Measurements from ENCODE around the gene COX15. TPM values are rescaled to one million over a fixed set of nuclear protein-coding genes. Genes with fewer than 3 reads are reported as not detected.

COX15 gene
- total and polyA plus RNA-seq, 2 experiments from 2014 or later: 33.0 to 33.8 TPM

GRCh38 chr10:99700649-99701048 lies 31.3 kb downstream of the COX15 start:
- no peak for DNase-seq (ENCODE audit: low read depth in 1 of 2, low spot score in 1 of 2)
- Histone ChIP-seq H3K36me3 (peaks cover 32% of the 10 kb centered on the region), H3K4me3 (no peak overlapping the region), H3K27me3 (no peaks in the 10 kb centered on the region), H3K4me1 (ENCODE audit: low read depth) (no peaks in the 10 kb centered on the region), H3K27ac (no peak overlapping the region), H3K9me3 (ENCODE audit: low read depth) (no peaks in the 10 kb centered on the region)
- TF ChIP-seq CTCF (IDR thresholded peaks at IDR 0.05; ENCODE audit: low read depth, low read length): no peak

DNA sequence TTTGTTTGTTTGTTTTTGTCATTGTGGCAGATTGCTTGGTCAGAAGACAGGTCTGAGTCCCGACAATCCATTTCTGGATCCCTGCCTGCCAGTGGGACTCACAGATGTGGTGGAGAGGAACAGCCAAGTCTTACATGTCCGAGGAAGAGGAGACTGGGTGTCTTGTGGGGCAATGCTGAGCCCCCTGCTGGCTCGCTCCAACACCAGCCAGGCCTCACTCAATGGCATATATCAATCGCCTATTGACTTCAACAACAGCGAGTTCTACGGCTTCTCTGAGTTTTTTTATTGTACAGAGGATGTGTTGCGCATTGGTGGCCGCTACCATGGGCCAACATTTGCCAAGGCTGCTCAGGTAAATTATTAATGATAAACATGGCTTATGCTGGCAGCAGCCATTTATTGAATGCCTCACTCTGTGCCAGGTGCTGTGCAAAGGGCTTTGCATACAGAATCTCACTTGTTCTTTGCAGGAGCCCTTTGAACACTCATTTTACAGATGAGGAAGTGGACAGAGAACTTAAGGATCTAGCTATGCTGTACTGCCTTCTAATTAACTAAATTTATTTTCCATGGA lies 33.3 kb downstream of the COX15 start:
- H3K4me3 ChIP-seq: no peak overlapping the region

DNA sequence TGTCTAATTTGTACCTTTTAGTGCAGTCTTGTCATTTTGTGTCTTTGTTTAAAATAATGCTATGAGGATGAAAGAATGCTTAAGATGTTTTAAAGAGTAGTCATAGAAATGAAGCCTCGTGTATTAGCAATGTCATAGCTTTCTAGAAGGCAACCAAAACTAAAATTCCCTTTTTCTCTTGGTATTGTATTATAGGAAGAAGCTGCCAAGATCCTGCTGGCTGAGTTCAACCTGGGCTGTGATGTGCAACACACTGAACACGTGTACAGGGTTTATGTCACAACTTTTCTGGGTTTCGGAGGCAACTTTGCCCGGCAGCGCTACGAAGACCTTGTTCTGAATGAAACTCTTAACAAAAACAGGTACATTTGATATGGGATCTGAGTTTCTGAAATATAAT lies 36.2 kb downstream of the COX15 start:
- no peak for DNase-seq (ENCODE audit: low read depth in 1 of 2, low spot score in 1 of 2)
- no peak for TF ChIP-seq CTCF (IDR thresholded peaks at IDR 0.05; ENCODE audit: low read depth, low read length)
- H3K36me3 ChIP-seq: peaks cover 18% of the 10 kb centered on the region
- no peaks in the 10 kb centered on the region for H3K27me3 ChIP-seq
- H3K9me3 ChIP-seq (ENCODE audit: low read depth): no peaks in the 10 kb centered on the region
- no peak overlapping the region for H3K4me3 ChIP-seq
- no peak overlapping the region for H3K27ac ChIP-seq
- H3K4me1 ChIP-seq (ENCODE audit: low read depth): no peaks in the 10 kb centered on the region

More for the DNA sequence above, 33.3 kb downstream of the COX15 start:
- Histone ChIP-seq H3K4me1 (ENCODE audit: low read depth) (no peaks in the 10 kb centered on the region), H3K36me3 (peaks cover 29% of the 10 kb centered on the region), H3K9me3 (ENCODE audit: low read depth) (no peaks in the 10 kb centered on the region), H3K27me3 (no peaks in the 10 kb centered on the region), H3K27ac (no peak overlapping the region)
- DNase-seq (ENCODE audit: low read depth in 1 of 2, low spot score in 1 of 2): no peak
- peak; percentile 18 for TF ChIP-seq CTCF (IDR thresholded peaks at IDR 0.05; ENCODE audit: low read depth, low read length)

DNA sequence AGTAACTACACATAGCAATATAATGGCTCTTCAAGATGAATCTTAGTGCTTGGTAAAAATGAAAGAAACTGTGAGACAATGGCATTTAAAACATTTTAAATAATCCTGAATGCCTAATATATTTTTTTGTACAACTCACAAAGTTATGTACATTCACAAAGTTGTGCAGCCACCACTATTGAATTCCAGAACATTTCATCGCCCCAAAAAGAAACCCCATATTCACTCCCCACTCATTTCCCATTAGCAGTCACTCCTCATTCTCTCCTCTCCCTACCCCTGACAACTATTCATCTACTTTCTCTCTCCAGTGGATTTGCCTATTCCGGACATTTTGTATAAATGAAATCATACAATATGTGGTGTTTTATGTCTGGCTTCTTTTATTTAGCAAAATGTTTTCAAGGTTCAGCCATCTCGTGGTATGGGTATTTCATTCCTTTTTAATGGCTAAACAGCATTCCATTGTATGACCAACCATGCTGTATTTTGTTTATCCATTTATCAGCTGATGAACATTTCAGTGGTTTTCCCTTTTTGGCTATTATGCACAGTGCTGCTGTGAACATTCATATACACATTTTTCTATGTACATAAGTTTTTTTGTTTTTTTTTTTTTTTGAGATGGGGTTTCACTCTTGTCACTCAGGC lies 37.9 kb downstream of the COX15 start:
- H3K36me3 ChIP-seq: peaks cover 16% of the 10 kb centered on the region
- H3K9me3 ChIP-seq (ENCODE audit: low read depth): no peaks in the 10 kb centered on the region
- TF ChIP-seq CTCF (IDR thresholded peaks at IDR 0.05; ENCODE audit: low read depth, low read length): no peak
- no peak overlapping the region for H3K27ac ChIP-seq
- no peak overlapping the region for H3K4me3 ChIP-seq
- H3K27me3 ChIP-seq: no peaks in the 10 kb centered on the region
- no peaks in the 10 kb centered on the region for H3K4me1 ChIP-seq (ENCODE audit: low read depth)
- DNase-seq (ENCODE audit: low read depth in 1 of 2, low spot score in 1 of 2): peak in 1 of 2 donors; percentile 35

DNA sequence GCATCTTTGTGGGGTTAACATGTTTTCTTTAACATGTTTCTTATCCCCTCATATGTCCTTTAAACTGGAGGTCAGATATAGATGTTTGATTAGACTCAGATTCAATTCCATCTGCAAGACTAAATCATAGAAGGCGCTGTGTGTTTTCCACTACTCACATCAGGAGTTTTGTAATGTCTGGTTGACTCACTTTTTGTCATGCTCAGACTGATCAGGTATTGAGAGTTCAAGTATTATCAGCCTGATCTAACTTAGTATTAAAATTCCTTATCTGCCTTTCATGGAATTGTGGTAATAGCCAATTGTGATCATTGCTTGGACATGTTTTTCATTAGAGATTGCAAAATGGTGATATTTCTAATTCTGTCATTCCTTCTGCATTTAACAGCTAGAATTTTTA lies 42.5 kb downstream of the COX15 start:
- TF ChIP-seq CTCF (IDR thresholded peaks at IDR 0.05; ENCODE audit: low read depth, low read length): no peak
- Histone ChIP-seq H3K9me3 (ENCODE audit: low read depth) (no peaks in the 10 kb centered on the region), H3K27ac (no peak overlapping the region), H3K27me3 (no peaks in the 10 kb centered on the region), H3K4me3 (no peak overlapping the region), H3K4me1 (ENCODE audit: low read depth) (no peaks in the 10 kb centered on the region), H3K36me3 (peaks cover 10% of the 10 kb centered on the region)
- DNase-seq (ENCODE audit: low read depth in 1 of 2, low spot score in 1 of 2): no peak
